H9 (cell line): ENCODE measurements around the gene DECR2. TPM values are rescaled to one million over a fixed set of nuclear protein-coding genes. Genes with fewer than 3 reads are reported as not detected.

Experiments
- DNase-seq: peaks from one replicate; pipeline ENCODE4 v3.0.0-alpha.2; 2017
- H2AFZ ChIP-seq: one replicate; pipeline ENCODE4 v1.6.1; 2013; ENCODE audit warnings: mild to moderate bottlenecking, low read length, control low read depth, moderate library complexity
- H2AK5ac ChIP-seq: 2 replicates; pipeline ENCODE4 v1.6.1; 2013; ENCODE audit warnings: low read length, control low read depth, mixed read lengths; ENCODE audit not compliant: insufficient read length
- H2BK120ac ChIP-seq: one replicate; pipeline ENCODE4 v1.6.1; 2013; ENCODE audit warnings: low read depth, mild to moderate bottlenecking, low read length, control low read depth, inconsistent platforms; ENCODE audit not compliant: poor library complexity, severe bottlenecking
- H2BK12ac ChIP-seq: 2 replicates; pipeline ENCODE4 v1.6.1; 2013; ENCODE audit warnings: low read length, control low read depth, mixed read lengths, low read depth; ENCODE audit not compliant: insufficient read length
- H2BK15ac ChIP-seq: 2 replicates; pipeline ENCODE4 v1.6.1; 2013; ENCODE audit warnings: low read depth, low read length, control low read depth
- H2BK20ac ChIP-seq: one replicate; pipeline ENCODE4 v1.6.1; 2013; ENCODE audit warnings: low read depth, mild to moderate bottlenecking, low read length, control low read depth, inconsistent platforms; ENCODE audit not compliant: poor library complexity, severe bottlenecking
- H2BK5ac ChIP-seq: 2 replicates; pipeline ENCODE4 v1.6.1; 2013; ENCODE audit warnings: low read length, control low read depth, mixed read lengths; ENCODE audit not compliant: insufficient read length
- H3K14ac ChIP-seq: 2 replicates; pipeline ENCODE4 v1.6.1; 2013; ENCODE audit warnings: low read length, control low read depth; ENCODE audit not compliant: insufficient read depth
- H3K18ac ChIP-seq: 2 replicates; pipeline ENCODE4 v1.6.1; 2013; ENCODE audit warnings: low read depth, mild to moderate bottlenecking, mixed read lengths, low read length, control low read depth; ENCODE audit not compliant: insufficient read length
- H3K23ac ChIP-seq: 2 replicates; pipeline ENCODE4 v1.6.1; 2013; ENCODE audit warnings: low read length, control low read depth, mixed read lengths, low read depth; ENCODE audit not compliant: insufficient read length
- H3K23me2 ChIP-seq: 2 replicates; pipeline ENCODE4 v1.6.1; 2013; ENCODE audit warnings: low read depth, mild to moderate bottlenecking, mixed read lengths, low read length, control low read depth; ENCODE audit not compliant: insufficient read length, poor library complexity, severe bottlenecking
- H3K27ac ChIP-seq: 2 replicates; pipeline ENCODE4 v1.5.1; 2013; ENCODE audit warnings: low read length, control low read depth, mixed read lengths, low read depth; ENCODE audit not compliant: insufficient read length
- H3K27me3 ChIP-seq: 2 replicates; pipeline ENCODE4 v1.6.1; 2013; ENCODE audit warnings: low read length, control low read depth, inconsistent platforms; ENCODE audit not compliant: insufficient read depth
- H3K4ac ChIP-seq: 2 replicates; pipeline ENCODE4 v1.6.1; 2013; ENCODE audit warnings: low read depth, mild to moderate bottlenecking, control low read depth, inconsistent platforms, low read length, moderate library complexity
- H3K4me1 ChIP-seq: 2 replicates; pipeline ENCODE4 v1.6.1; 2013; ENCODE audit warnings: low read length, control low read depth, inconsistent platforms; ENCODE audit not compliant: insufficient read depth
- H3K4me2 ChIP-seq: 2 replicates; pipeline ENCODE4 v1.6.1; 2013; ENCODE audit warnings: low read length, control low read depth, mixed read lengths; ENCODE audit not compliant: insufficient read length, insufficient read depth
- H3K56ac ChIP-seq: 2 replicates; pipeline ENCODE4 v1.6.1; 2013; ENCODE audit warnings: low read depth, mild to moderate bottlenecking, mixed read lengths, low read length, control low read depth; ENCODE audit not compliant: insufficient read length
- H3K79me1 ChIP-seq: 2 replicates; pipeline ENCODE4 v1.6.1; 2013; ENCODE audit warnings: low read depth, mild to moderate bottlenecking, moderate library complexity, low read length, control low read depth, inconsistent platforms; ENCODE audit not compliant: insufficient read depth, poor library complexity, severe bottlenecking
- H3K79me2 ChIP-seq: 2 replicates; pipeline ENCODE4 v1.6.1; 2013; ENCODE audit warnings: low read length, control low read depth, inconsistent platforms; ENCODE audit not compliant: insufficient read depth
- H3K9ac ChIP-seq: 2 replicates; pipeline ENCODE4 v1.6.1; 2013; ENCODE audit warnings: low read length, control low read depth, mixed read lengths; ENCODE audit not compliant: insufficient read length; ENCODE audit errors: extremely low read depth
- H3K9me3 ChIP-seq: one replicate; pipeline ENCODE4 v1.6.1; 2013; ENCODE audit warnings: low read depth, low read length, inconsistent platforms; ENCODE audit not compliant: control insufficient read depth
- H3T11ph ChIP-seq: one replicate; pipeline ENCODE4 v1.6.1; 2013; ENCODE audit warnings: mild to moderate bottlenecking, low read length, control low read depth, inconsistent platforms
- H4K20me1 ChIP-seq: one replicate; pipeline ENCODE4 v1.6.1; 2013; ENCODE audit not compliant: control insufficient read depth, insufficient read length, insufficient read depth
- H4K5ac ChIP-seq: 2 replicates; pipeline ENCODE4 v1.6.1; 2013; ENCODE audit warnings: low read depth, mild to moderate bottlenecking, mixed read lengths, low read length, control low read depth; ENCODE audit not compliant: insufficient read length
- H4K8ac ChIP-seq: replicated peaks from 2 replicates; pipeline ENCODE4 v1.6.1; 2013; ENCODE audit warnings: low read length, control low read depth, mixed read lengths, low read depth; ENCODE audit not compliant: insufficient read length
- H4K91ac ChIP-seq: 2 replicates; pipeline ENCODE4 v1.6.1; 2013; ENCODE audit warnings: low read depth, mild to moderate bottlenecking, moderate library complexity, mixed read lengths, low read length, control low read depth; ENCODE audit not compliant: insufficient read length
- H3K27ac Mint-ChIP-seq, 3 experiments: 2 replicates in 2 of 3; 3 replicates in 1 of 3; pipeline ENCODE4 v1.8.0; 2020 to 2021; ENCODE audit warnings: mixed read lengths in 3 of 3, mild to moderate bottlenecking in 1 of 3, moderate library complexity in 1 of 3
- H3K27me3 Mint-ChIP-seq: 2 replicates; pipeline ENCODE4 v1.8.0; 2021; ENCODE audit warnings: low read depth, mild to moderate bottlenecking, moderate library complexity, mixed read lengths
- H3K36me3 Mint-ChIP-seq, 3 experiments: 2 replicates in 2 of 3; 3 replicates in 1 of 3; pipeline ENCODE4 v1.8.0; 2020 to 2021; ENCODE audit warnings: low read depth in 3 of 3, mixed read lengths in 3 of 3; ENCODE audit not compliant: insufficient read depth in 1 of 3
- H3K4me1 Mint-ChIP-seq, 2 experiments: 2 replicates each; pipeline ENCODE4 v1.8.0; 2020; ENCODE audit warnings: mixed read lengths in 2 of 2
- H3K4me3 Mint-ChIP-seq, 2 experiments: 2 replicates in 1 of 2; 3 replicates in 1 of 2; pipeline ENCODE4 v1.8.0; 2020 to 2021; ENCODE audit warnings: mild to moderate bottlenecking in 2 of 2, mixed read lengths in 2 of 2, moderate library complexity in 1 of 2
- H3K9me3 Mint-ChIP-seq, 2 experiments: 2 replicates in 1 of 2; 3 replicates in 1 of 2; pipeline ENCODE4 v1.8.0; 2020; ENCODE audit warnings: mild to moderate bottlenecking in 2 of 2, mixed read lengths in 2 of 2, moderate library complexity in 1 of 2
- CTCF ChIP-seq: fragments of 200-600 bp; sonication (generic); conservative IDR thresholded peaks from 3 replicates; pipeline ENCODE4 v1.8.0; 2021; ENCODE audit warnings: antibody characterized with exemption, mild to moderate bottlenecking
- WGBS: extraction: QIAGEN DNeasy Blood & Tissue Kit; methylation state at CpG from one replicate; pipeline ENCODE4 v1.1.7; 2013; ENCODE audit warnings: missing lambda C conversion rate, low lambda C conversion rate, mixed read lengths; ENCODE audit not compliant: insufficient read length; ENCODE audit errors: extremely low coverage; 5-methylcytosine and 5-hydroxymethylcytosine counted together
- total RNA-seq: library from RNA; stranded (reverse); gene quantifications from 2 replicates; pipeline ENCODE4 v1.2.1, GENCODE V29; 2021

DECR2 gene
- total RNA-seq, 1 experiment from 2014 or later, result 39.3 TPM

GRCh38 chr16:441447-441846 lies 39.8 kb downstream of the DECR2 start:
- H2BK20ac ChIP-seq, result no peak overlapping the region
- Mint-ChIP-seq H3K4me1 (peaks cover 10 to 20% of the 10 kb centered on the region in 2 experiments; a peak in 3 of 4 replicates), H3K36me3 (peaks cover 4 to 11% (median 11%) of the 10 kb centered on the region in 3 experiments; a peak in 5 of 7 replicates), H3K27ac (peak overlapping the region; percentile 67 to 91 (median 75); a peak in 5 of 7 replicates), H3K27me3 (no peaks in the 10 kb centered on the region), H3K9me3 (no peaks in the 10 kb centered on the region), H3K4me3 (no peak overlapping the region)
- H3T11ph ChIP-seq, result no peak overlapping the region
- DNase-seq, result no peak
- no peak overlapping the region for H4K8ac ChIP-seq
- no peaks in the 10 kb centered on the region for H3K23me2 ChIP-seq
- no peak overlapping the region for H4K5ac ChIP-seq
- no peak overlapping the region for H3K56ac ChIP-seq
- no CpG with 5 or more reads among the region's 6 CpGs for WGBS
- H4K20me1 ChIP-seq, result no peaks in the 10 kb centered on the region
- no peak overlapping the region for H2BK12ac ChIP-seq
- no peaks in the 10 kb centered on the region for H3K27me3 ChIP-seq
- no peak for TF ChIP-seq CTCF
- H2AK5ac ChIP-seq, result no peak overlapping the region
- H3K14ac ChIP-seq, result no peak overlapping the region
- H3K4me2 ChIP-seq, result no peak overlapping the region
- H3K23ac ChIP-seq, result no peak overlapping the region
- H3K79me2 ChIP-seq, result no peaks in the 10 kb centered on the region
- H3K79me1 ChIP-seq, result no peaks in the 10 kb centered on the region
- no peaks in the 10 kb centered on the region for H3K4me1 ChIP-seq
- no peak overlapping the region for H2BK15ac ChIP-seq
- no peak overlapping the region for H3K4ac ChIP-seq
- H4K91ac ChIP-seq, result no peak overlapping the region
- H2AFZ ChIP-seq, result no peak overlapping the region
- H3K9me3 ChIP-seq, result no peaks in the 10 kb centered on the region
- H3K9ac ChIP-seq, result no peak overlapping the region
- H2BK120ac ChIP-seq, result no peak overlapping the region
- no peak overlapping the region for H3K27ac ChIP-seq
- H2BK5ac ChIP-seq, result no peak overlapping the region
- no peak overlapping the region for H3K18ac ChIP-seq
